Measurements from ENCODE around the gene RHOF.

Gene RHOF

DNA sequence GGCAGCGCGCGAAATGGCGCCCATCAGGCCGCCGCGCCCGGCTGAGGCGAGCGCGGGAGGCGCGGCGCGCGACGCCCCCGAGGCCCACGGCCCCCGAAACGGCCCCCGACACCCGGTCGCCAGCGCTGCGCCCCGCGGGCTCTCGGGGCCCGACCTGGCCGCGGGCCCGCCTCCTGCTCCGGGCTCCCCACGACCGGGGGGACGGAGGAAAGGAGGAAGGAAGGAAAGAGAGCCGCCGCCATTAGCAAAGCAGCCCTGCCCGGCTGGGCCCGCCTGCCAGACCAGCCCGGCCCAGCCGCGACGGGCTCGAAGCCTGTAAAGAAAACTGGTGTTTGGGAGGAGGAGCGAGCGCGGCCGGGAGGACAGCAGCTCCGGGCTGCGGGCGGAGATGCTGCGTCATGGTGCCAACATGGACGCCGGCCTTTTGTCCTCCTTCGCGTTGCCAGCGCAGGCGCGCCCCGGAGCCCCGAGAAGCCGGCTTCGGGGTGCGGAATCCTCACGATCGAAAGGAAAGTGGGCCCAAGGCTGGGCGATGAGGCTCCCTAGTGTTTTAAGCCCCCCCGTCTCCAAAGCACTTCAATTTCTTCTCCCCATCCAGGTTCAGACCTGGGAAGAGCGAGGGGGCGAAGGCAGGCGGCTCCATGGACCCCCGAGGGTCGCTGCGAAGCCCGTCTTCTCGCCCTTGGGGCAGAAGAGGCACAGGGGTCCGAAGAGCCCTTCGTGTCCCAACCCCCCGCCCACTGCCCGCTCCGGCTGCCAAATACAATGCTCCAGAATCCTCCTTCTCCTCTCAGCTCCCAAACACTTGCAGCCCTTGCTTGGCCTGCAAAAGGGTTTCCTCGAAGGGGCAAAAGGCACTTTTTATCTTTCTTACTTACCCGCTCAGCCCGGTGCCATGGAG lies 7.5 kb upstream of the RHOF start:
- H3K79me2 ChIP-seq (ENCODE audit: control insufficient read depth, low read length), result peaks cover 65% of the 10 kb centered on the region
- peaks cover 1% of the 10 kb centered on the region; the same call in 1 of the 2 replicates for H4K20me1 ChIP-seq (ENCODE audit: control insufficient read depth, insufficient read depth, low read depth, low read length)
- H3K4me1 ChIP-seq (ENCODE audit: control insufficient read depth, low read length), result peaks cover 40% of the 10 kb centered on the region
- peaks cover 57% of the 10 kb centered on the region for H3K36me3 ChIP-seq (ENCODE audit: control insufficient read depth, low read length)
- H3K27ac ChIP-seq (ENCODE audit: low read depth, low read length), result peak overlapping the region; percentile 99
- TF ChIP-seq, protein P1, sequence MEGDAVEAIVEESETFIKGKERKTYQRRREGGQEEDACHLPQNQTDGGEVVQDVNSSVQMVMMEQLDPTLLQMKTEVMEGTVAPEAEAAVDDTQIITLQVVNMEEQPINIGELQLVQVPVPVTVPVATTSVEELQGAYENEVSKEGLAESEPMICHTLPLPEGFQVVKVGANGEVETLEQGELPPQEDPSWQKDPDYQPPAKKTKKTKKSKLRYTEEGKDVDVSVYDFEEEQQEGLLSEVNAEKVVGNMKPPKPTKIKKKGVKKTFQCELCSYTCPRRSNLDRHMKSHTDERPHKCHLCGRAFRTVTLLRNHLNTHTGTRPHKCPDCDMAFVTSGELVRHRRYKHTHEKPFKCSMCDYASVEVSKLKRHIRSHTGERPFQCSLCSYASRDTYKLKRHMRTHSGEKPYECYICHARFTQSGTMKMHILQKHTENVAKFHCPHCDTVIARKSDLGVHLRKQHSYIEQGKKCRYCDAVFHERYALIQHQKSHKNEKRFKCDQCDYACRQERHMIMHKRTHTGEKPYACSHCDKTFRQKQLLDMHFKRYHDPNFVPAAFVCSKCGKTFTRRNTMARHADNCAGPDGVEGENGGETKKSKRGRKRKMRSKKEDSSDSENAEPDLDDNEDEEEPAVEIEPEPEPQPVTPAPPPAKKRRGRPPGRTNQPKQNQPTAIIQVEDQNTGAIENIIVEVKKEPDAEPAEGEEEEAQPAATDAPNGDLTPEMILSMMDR (IDR thresholded peaks at IDR 0.05; ENCODE audit: low read depth, low read length, poor library complexity, severe bottlenecking), result no peak
- TF ChIP-seq EZH2phosphoT487 (IDR thresholded peaks at IDR 0.05; ENCODE audit: borderline replicate concordance, low read length), result no peak
- H3K27me3 ChIP-seq (ENCODE audit: control insufficient read depth, low read length), result no peaks in the 10 kb centered on the region; the same call in 1 of the 2 replicates
- peak overlapping the region; percentile 86 for H3K4me3 ChIP-seq (ENCODE audit: low read length)
- peaks cover 22% of the 10 kb centered on the region for H3F3A ChIP-seq (ENCODE audit: control insufficient read depth, insufficient read depth)
- no peaks in the 10 kb centered on the region for H3K9me3 ChIP-seq (ENCODE audit: control insufficient read depth, insufficient read depth, low read length)
- no peaks in the 10 kb centered on the region for H3K9me2 ChIP-seq (replicated peaks; ENCODE audit: control insufficient read depth, low read length)
- H3K4me2 ChIP-seq (ENCODE audit: low read length), result peak overlapping the region; percentile 95

DNA sequence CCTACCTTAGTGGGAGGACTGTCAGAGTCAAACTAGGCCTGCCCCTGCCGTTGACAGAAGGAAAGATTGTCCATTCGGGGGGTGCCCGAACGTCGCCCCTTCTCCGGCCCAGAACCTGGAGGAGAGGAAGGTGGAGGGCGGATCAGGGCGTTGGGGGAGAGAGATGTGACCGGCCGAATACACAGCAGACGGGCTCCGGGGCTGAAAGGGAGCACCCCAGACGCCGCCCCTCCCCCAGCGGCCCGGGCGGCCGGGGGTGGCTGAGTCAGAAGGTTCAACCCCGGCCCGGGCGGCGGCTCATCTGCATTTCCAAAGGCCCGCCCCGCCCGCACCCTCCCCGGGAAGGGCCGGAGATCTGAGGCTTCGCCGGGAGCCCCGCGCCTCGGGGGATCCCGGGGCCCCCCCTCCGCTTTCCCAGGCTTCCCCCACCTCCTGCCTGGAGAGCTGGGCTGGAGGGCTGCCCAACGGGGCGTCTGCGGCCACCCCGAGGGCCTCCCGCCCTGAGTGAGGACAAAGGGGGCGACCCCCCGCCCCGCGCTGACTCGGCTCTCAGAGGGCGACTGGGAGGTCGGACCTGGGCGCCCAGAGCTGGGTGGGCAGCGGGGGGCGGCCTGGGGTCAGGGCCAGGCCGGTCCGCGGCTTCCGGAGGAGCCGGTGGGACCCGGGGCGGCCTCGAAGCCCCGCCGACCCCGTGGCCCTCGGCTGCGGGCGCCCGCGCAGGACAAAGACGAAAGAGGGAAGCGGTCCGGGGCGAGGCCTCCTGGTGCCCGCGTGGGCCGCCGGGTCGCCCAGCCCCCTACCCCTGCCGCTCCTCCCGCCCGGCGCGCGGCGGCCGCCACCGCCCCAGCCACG lies 6.6 kb upstream of the RHOF start:
- H3K4me3 ChIP-seq (ENCODE audit: low read length), result peak overlapping the region; percentile 86
- H3K9me2 ChIP-seq (replicated peaks; ENCODE audit: control insufficient read depth, low read length), result no peaks in the 10 kb centered on the region
- TF ChIP-seq, protein P1 (IDR thresholded peaks at IDR 0.05; ENCODE audit: low read depth, low read length, poor library complexity, severe bottlenecking), result no peak
- TF ChIP-seq EZH2phosphoT487 (IDR thresholded peaks at IDR 0.05; ENCODE audit: borderline replicate concordance, low read length), result no peak
- H3K79me2 ChIP-seq (ENCODE audit: control insufficient read depth, low read length), result peaks cover 57% of the 10 kb centered on the region
- no peaks in the 10 kb centered on the region for H3K9me3 ChIP-seq (ENCODE audit: control insufficient read depth, insufficient read depth, low read length)
- H3K27ac ChIP-seq (ENCODE audit: low read depth, low read length), result peak overlapping the region; percentile 99
- peaks cover 22% of the 10 kb centered on the region for H3F3A ChIP-seq (ENCODE audit: control insufficient read depth, insufficient read depth)
- H3K27me3 ChIP-seq (ENCODE audit: control insufficient read depth, low read length), result no peaks in the 10 kb centered on the region; the same call in 1 of the 2 replicates
- H4K20me1 ChIP-seq (ENCODE audit: control insufficient read depth, insufficient read depth, low read depth, low read length), result no peaks in the 10 kb centered on the region
- peaks cover 40% of the 10 kb centered on the region for H3K4me1 ChIP-seq (ENCODE audit: control insufficient read depth, low read length)
- peaks cover 51% of the 10 kb centered on the region for H3K36me3 ChIP-seq (ENCODE audit: control insufficient read depth, low read length)
- peak overlapping the region; percentile 94 for H3K4me2 ChIP-seq (ENCODE audit: low read length)

DNA sequence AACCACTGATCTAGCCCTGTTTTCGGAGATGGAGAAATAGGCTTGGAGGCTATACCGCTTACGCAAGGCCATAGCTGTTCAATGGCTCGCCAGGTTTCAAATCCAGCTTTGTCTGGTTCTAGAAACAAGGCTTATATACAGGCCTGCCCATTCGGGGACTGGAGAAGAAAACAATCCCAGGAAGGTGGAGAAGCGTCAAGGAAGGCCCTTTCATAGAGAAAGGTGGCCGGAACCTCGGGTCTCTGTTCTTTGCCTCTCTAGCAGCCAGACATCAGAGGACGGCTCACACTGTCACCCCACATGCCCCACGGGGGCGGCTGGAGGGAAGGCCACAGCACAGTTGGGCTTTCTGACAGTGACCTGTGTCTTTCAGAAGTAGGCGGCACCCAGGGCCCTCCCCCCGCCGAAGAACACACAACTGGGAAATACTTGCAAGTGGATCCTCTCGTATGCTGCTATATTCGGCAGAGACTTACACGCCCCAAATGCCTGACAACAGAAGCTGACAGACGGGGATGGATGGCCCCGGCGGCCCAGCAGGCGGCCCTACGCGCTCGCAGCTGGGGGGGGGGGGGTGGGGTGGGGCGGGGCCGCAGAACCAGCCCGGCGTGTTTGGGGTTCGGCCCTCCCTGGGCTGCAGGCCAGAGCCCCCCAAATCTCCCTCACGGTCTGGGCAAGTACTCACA lies 5.8 kb upstream of the RHOF start:
- H3K27me3 ChIP-seq (ENCODE audit: control insufficient read depth, low read length), result no peaks in the 10 kb centered on the region; the same call in 1 of the 2 replicates
- no peak for TF ChIP-seq EZH2phosphoT487 (IDR thresholded peaks at IDR 0.05; ENCODE audit: borderline replicate concordance, low read length)
- TF ChIP-seq, protein P1 (IDR thresholded peaks at IDR 0.05; ENCODE audit: low read depth, low read length, poor library complexity, severe bottlenecking), result no peak
- peak overlapping the region; percentile 99 for H3K27ac ChIP-seq (ENCODE audit: low read depth, low read length)
- no peaks in the 10 kb centered on the region for H3K9me3 ChIP-seq (ENCODE audit: control insufficient read depth, insufficient read depth, low read length)
- peaks cover 48% of the 10 kb centered on the region for H3K4me1 ChIP-seq (ENCODE audit: control insufficient read depth, low read length)
- H3F3A ChIP-seq (ENCODE audit: control insufficient read depth, insufficient read depth), result peaks cover 22% of the 10 kb centered on the region
- peaks cover 45% of the 10 kb centered on the region for H3K36me3 ChIP-seq (ENCODE audit: control insufficient read depth, low read length)
- H3K79me2 ChIP-seq (ENCODE audit: control insufficient read depth, low read length), result peaks cover 49% of the 10 kb centered on the region
- H3K9me2 ChIP-seq (replicated peaks; ENCODE audit: control insufficient read depth, low read length), result no peaks in the 10 kb centered on the region
- H4K20me1 ChIP-seq (ENCODE audit: control insufficient read depth, insufficient read depth, low read depth, low read length), result no peaks in the 10 kb centered on the region
- H3K4me3 ChIP-seq (ENCODE audit: low read length), result peak overlapping the region; percentile 86
- peak overlapping the region; percentile 94 for H3K4me2 ChIP-seq (ENCODE audit: low read length)
